Osteocyte (in vitro differentiated cells): ENCODE measurements around the gene ACSL3. TPM values are rescaled to one million over a fixed set of nuclear protein-coding genes. Genes with fewer than 3 reads are reported as not detected.
A peak's percentile ranks its signal among the peaks of the same experiment; 100 is the strongest.

Experiments
- DNase-seq: peaks from one replicate; pipeline ENCODE4 v3.0.0; 2021; ENCODE audit warnings: mixed read lengths; ENCODE audit not compliant: unreplicated experiment; ENCODE audit errors: extremely low spot score
- H3K27ac Mint-ChIP-seq: one replicate; pipeline ENCODE4 v1.8.0; 2021; ENCODE audit warnings: mild to moderate bottlenecking, mixed read lengths; ENCODE audit not compliant: unreplicated experiment
- H3K27me3 Mint-ChIP-seq: one replicate; pipeline ENCODE4 v1.8.0; 2021; ENCODE audit warnings: mixed read lengths; ENCODE audit not compliant: unreplicated experiment
- H3K36me3 Mint-ChIP-seq: one replicate; pipeline ENCODE4 v1.8.0; 2021; ENCODE audit warnings: mixed read lengths; ENCODE audit not compliant: unreplicated experiment
- H3K4me1 Mint-ChIP-seq: one replicate; pipeline ENCODE4 v1.8.0; 2021; ENCODE audit warnings: mixed read lengths; ENCODE audit not compliant: unreplicated experiment
- H3K4me3 Mint-ChIP-seq: one replicate; pipeline ENCODE4 v1.8.0; 2021; ENCODE audit warnings: mild to moderate bottlenecking, moderate library complexity, mixed read lengths; ENCODE audit not compliant: unreplicated experiment
- H3K9me3 Mint-ChIP-seq: one replicate; pipeline ENCODE4 v1.8.0; 2021; ENCODE audit warnings: mixed read lengths; ENCODE audit not compliant: unreplicated experiment
- CTCF ChIP-seq: fragments of 200-600 bp; sonication (generic); IDR thresholded peaks from 2 replicates; pipeline ENCODE4 v1.5.0; 2021; ENCODE audit warnings: antibody characterized with exemption, mild to moderate bottlenecking, moderate library complexity
- total RNA-seq: library from RNA; stranded (reverse); gene quantifications from 2 replicates; pipeline ENCODE4 v1.2.1, GENCODE V29; 2021

ACSL3 gene
- total RNA-seq, 1 donor from 2014 or later, result 131 TPM

- Mint-ChIP-seq H3K9me3 (no peaks in the 10 kb centered on the region), H3K4me3 (no peak overlapping the region), H3K27me3 (no peaks in the 10 kb centered on the region), H3K27ac (peak overlapping the region; percentile 80), H3K36me3 (peaks cover 15% of the 10 kb centered on the region), H3K4me1 (peaks cover 60% of the 10 kb centered on the region)
- DNase-seq, result no peak
- TF ChIP-seq CTCF, result no peak
These were observed 37.1 kb downstream of the ACSL3 start for GRCh38 chr2:222897898-222898297.

DNA sequence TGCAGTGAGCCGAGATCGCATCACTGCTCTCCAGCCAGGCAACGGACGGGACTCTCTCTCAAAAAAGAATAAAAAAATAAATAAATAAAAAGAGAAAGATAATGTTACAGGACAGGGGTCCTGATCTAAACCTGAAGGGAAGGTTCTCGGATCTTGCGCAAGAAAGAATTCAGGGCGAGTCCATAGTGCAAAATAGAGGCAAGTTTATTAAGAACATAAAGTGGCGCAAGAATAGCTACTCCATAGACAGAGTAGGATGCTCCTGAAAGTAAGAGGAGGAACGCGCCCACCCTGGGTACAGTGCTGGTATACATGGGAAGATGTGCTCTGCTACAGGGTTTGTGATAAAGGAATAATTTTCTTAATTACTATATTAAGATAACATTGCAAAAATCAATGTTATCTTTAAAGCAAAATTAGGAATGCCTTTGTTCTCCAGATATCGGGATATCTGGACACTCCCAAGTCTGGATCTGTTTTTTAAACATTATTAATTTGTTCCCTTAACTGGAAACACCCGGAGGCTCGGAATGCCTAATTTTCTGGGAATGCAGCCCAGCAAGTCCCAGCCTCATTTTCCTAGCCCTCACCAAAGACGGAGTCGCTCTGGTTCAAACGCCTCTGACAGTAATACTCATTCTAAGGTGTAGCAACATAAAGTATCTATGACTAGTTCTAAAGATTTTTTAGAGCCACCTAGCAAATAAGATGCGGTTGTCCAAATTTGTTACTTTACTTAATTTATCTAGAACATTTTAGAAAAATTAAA, 38.8 kb downstream of the ACSL3 start:
- no peak for DNase-seq
- peak overlapping the region; percentile 42 for H3K4me3 Mint-ChIP-seq
- H3K36me3 Mint-ChIP-seq, result peaks cover 10% of the 10 kb centered on the region

DNA sequence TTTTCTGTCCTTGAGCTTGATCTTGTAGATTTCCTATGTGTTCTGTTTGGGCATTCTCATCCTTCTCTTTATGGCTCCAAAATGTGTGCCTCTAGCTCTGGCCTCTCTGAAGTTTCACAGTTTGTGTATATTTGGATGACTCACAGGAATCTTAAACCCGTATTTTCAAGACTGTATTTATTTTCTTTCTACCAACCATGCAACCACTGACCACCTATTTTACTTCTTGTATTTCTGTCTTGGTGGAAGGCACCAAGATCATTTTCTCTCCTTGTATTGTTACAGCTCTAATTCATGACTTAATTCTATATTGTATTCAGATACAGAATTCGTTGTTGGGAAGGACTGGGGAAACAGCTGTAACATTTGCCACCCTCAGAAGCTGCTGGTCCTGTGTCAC, 39.5 kb downstream of the ACSL3 start:
- DNase-seq, result no peak
- Mint-ChIP-seq H3K27ac (peak overlapping the region; percentile 87), H3K36me3 (peaks cover 11% of the 10 kb centered on the region), H3K4me3 (peak overlapping the region; percentile 37), H3K4me1 (peaks cover 65% of the 10 kb centered on the region), H3K27me3 (no peaks in the 10 kb centered on the region), H3K9me3 (no peaks in the 10 kb centered on the region)
- TF ChIP-seq CTCF, result no peak

More for the DNA sequence above, 38.8 kb downstream of the ACSL3 start:
- Mint-ChIP-seq H3K9me3 (no peaks in the 10 kb centered on the region), H3K27me3 (no peaks in the 10 kb centered on the region), H3K27ac (peak overlapping the region; percentile 87), H3K4me1 (peaks cover 62% of the 10 kb centered on the region)
- TF ChIP-seq CTCF, result no peak

DNA sequence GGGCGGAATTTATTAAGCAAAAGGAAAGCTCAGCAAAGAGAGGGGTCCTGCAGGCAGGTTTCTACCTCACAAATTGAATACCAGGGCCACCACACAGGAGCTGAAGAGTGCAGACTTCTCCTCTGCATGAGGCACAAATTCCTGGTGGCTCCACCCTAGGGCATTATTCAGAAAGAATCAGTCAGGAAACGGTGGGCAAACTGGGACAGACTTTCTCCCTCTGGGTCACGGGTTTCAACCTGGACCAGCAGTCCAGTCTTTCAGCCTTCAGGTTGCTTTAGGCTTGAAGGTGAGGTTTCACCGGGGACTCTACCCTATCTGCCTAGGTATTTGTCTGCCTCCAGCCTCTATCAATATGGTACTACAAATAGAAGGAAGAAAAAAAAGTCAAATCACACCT, 41.8 kb downstream of the ACSL3 start:
- DNase-seq, result no peak

More for the DNA sequence above, 41.8 kb downstream of the ACSL3 start:
- no peak for TF ChIP-seq CTCF
- H3K27me3 Mint-ChIP-seq, result no peaks in the 10 kb centered on the region
- H3K36me3 Mint-ChIP-seq, result peaks cover 20% of the 10 kb centered on the region
- no peaks in the 10 kb centered on the region for H3K9me3 Mint-ChIP-seq
- peaks cover 85% of the 10 kb centered on the region for H3K4me1 Mint-ChIP-seq
- no peak overlapping the region for H3K4me3 Mint-ChIP-seq
- H3K27ac Mint-ChIP-seq, result peak overlapping the region; percentile 57
